Nephron (organoid): Measurements from ENCODE around the gene ABCE1.
"Not testable (repeated sequence)": the region's sequence is repeated elsewhere in the genome, so short reads cannot be mapped to it uniquely, and the experiment has no call there.

ENCODE experiments used
- H3K27ac Mint-ChIP-seq, 3 experiments: 2 replicates each; pipeline ENCODE4 v1.8.0; 2020; ENCODE audit warnings: mixed read lengths in 3 of 3, mild to moderate bottlenecking in 2 of 3, moderate library complexity in 1 of 3
- H3K27me3 Mint-ChIP-seq: 2 replicates; pipeline ENCODE4 v1.8.0; 2021; ENCODE audit warnings: low read depth, mild to moderate bottlenecking, moderate library complexity, mixed read lengths
- H3K36me3 Mint-ChIP-seq: 2 replicates; pipeline ENCODE4 v1.8.0; 2020; ENCODE audit warnings: low read depth, mixed read lengths
- H3K4me1 Mint-ChIP-seq: 2 replicates; pipeline ENCODE4 v1.8.0; 2020; ENCODE audit warnings: mixed read lengths
- H3K4me3 Mint-ChIP-seq, 3 experiments: 2 replicates each; pipeline ENCODE4 v1.8.0; 2020; ENCODE audit warnings: mild to moderate bottlenecking in 3 of 3, mixed read lengths in 3 of 3, moderate library complexity in 2 of 3
- H3K9me3 Mint-ChIP-seq: 2 replicates; pipeline ENCODE4 v1.8.0; 2020; ENCODE audit warnings: mixed read lengths
- TF ChIP-seq, protein P1 (sequence below), 3 experiments: fragments of 200-600 bp; sonication (generic); IDR thresholded peaks; one replicate each; pipeline ENCODE4 v1.5.0; 2021; ENCODE audit warnings: antibody characterized with exemption in 3 of 3; ENCODE audit not compliant: unreplicated experiment in 3 of 3

The ABCE1 gene

GRCh38 chr4:145130788-145131399, 32.8 kb downstream of the ABCE1 start:
- Mint-ChIP-seq H3K4me3 (no peak overlapping the region), H3K4me1 (no peaks in the 10 kb centered on the region), H3K27ac (peak overlapping the region in 2 of 3 experiments; percentile 12 to 52), H3K36me3 (peaks cover 39% of the 10 kb centered on the region), H3K9me3 (no peaks in the 10 kb centered on the region), H3K27me3 (no peaks in the 10 kb centered on the region)
- TF ChIP-seq, protein P1, sequence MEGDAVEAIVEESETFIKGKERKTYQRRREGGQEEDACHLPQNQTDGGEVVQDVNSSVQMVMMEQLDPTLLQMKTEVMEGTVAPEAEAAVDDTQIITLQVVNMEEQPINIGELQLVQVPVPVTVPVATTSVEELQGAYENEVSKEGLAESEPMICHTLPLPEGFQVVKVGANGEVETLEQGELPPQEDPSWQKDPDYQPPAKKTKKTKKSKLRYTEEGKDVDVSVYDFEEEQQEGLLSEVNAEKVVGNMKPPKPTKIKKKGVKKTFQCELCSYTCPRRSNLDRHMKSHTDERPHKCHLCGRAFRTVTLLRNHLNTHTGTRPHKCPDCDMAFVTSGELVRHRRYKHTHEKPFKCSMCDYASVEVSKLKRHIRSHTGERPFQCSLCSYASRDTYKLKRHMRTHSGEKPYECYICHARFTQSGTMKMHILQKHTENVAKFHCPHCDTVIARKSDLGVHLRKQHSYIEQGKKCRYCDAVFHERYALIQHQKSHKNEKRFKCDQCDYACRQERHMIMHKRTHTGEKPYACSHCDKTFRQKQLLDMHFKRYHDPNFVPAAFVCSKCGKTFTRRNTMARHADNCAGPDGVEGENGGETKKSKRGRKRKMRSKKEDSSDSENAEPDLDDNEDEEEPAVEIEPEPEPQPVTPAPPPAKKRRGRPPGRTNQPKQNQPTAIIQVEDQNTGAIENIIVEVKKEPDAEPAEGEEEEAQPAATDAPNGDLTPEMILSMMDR (IDR thresholded peaks at IDR 0.05; ENCODE audit: unreplicated experiment in 3 of 3) = no peak

DNA sequence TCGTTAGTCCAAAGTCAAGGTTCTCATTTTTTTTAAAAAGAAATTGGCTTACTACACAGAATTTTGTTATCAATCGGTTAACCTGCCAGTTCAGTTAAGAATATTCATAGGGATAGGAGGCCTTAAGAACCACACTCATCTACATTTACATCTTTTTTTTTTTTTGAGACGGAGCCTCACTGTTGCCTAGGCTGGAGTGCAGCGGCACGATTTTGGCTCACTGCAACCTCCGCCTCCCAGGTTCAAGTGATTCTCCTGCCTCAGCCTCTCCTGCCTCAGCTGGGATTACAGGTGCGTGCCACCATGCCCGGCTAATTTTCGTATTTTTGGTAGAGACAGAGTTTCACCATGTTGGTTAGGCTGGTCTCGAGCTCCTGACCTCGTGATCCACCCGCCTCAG, 33.7 kb downstream of the ABCE1 start:
- Mint-ChIP-seq H3K27ac (no peak overlapping the region), H3K4me1 (no peaks in the 10 kb centered on the region), H3K36me3 (peaks cover 33% of the 10 kb centered on the region), H3K27me3 (no peaks in the 10 kb centered on the region), H3K9me3 (no peaks in the 10 kb centered on the region), H3K4me3 (no peak overlapping the region)
- TF ChIP-seq, protein P1 (IDR thresholded peaks at IDR 0.05; ENCODE audit: unreplicated experiment in 3 of 3) = no peak

GRCh38 chr4:145132511-145133098, 34.5 kb downstream of the ABCE1 start:
- H3K4me1 Mint-ChIP-seq = no peaks in the 10 kb centered on the region
- H3K27ac Mint-ChIP-seq = peak overlapping the region in 2 of 3 experiments; percentile 16 to 19
- TF ChIP-seq, protein P1 (IDR thresholded peaks at IDR 0.05; ENCODE audit: unreplicated experiment in 3 of 3) = no peak
- H3K36me3 Mint-ChIP-seq = peaks cover 37% of the 10 kb centered on the region
- H3K4me3 Mint-ChIP-seq = no peak overlapping the region
- no peaks in the 10 kb centered on the region for H3K9me3 Mint-ChIP-seq
- no peaks in the 10 kb centered on the region for H3K27me3 Mint-ChIP-seq

- not testable (repeated sequence) for H3K4me3 Mint-ChIP-seq, H3K4me1 Mint-ChIP-seq, H3K27ac Mint-ChIP-seq, H3K27me3 Mint-ChIP-seq, H3K9me3 Mint-ChIP-seq
- H3K36me3 Mint-ChIP-seq = peaks cover 51% of the 10 kb centered on the region
Measured at GRCh38 chr4:145136219-145136618, 38.1 kb downstream of the ABCE1 start.

DNA sequence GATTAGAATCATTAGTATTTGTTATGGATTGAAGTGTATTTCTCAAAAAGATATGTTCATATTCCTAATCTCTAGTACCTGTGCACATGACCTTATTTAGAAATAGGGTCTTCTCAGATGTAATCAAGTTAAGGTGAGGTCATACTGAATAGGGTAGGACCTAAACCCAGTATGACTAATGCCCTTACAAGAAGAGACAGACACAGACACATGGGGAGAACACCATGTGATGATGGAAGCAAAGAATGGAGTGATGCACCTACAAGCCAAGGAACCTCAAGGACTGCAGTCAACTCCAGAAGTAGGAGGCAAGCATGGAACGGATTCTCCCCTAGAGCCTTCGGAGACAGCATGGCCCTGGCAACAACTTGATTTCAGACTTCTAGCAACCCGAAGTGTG, 50.9 kb downstream of the ABCE1 start:
- no peak overlapping the region for H3K27ac Mint-ChIP-seq
- peaks cover 71% of the 10 kb centered on the region for H3K36me3 Mint-ChIP-seq
- no peaks in the 10 kb centered on the region for H3K27me3 Mint-ChIP-seq
- TF ChIP-seq, protein P1 (IDR thresholded peaks at IDR 0.05; ENCODE audit: unreplicated experiment in 3 of 3) = no peak
- H3K4me1 Mint-ChIP-seq = no peaks in the 10 kb centered on the region
- no peaks in the 10 kb centered on the region for H3K9me3 Mint-ChIP-seq
- H3K4me3 Mint-ChIP-seq = no peak overlapping the region

GRCh38 chr4:145153181-145153903, 55.2 kb downstream of the ABCE1 start:
- Mint-ChIP-seq H3K9me3 (no peaks in the 10 kb centered on the region), H3K36me3 (peaks cover 68% of the 10 kb centered on the region), H3K27ac (no peak overlapping the region), H3K4me3 (no peak overlapping the region), H3K27me3 (no peaks in the 10 kb centered on the region), H3K4me1 (no peaks in the 10 kb centered on the region)
- TF ChIP-seq, protein P1 (IDR thresholded peaks at IDR 0.05; ENCODE audit: unreplicated experiment in 3 of 3) = no peak
